Heart left ventricle (tissue), 16 donors: ENCODE results near the gene ARID3A. TPM values are rescaled to one million over a fixed set of nuclear protein-coding genes. Genes with fewer than 3 reads are reported as not detected.

ENCODE experiments used
- ATAC-seq, 4 donors: fragments of 200-7000 bp; cut with Tn5 transposase; one replicate each; pipeline ENCODE4 v1.9.1; 2020 to 2022; ENCODE audit warnings: moderate library complexity in 4 of 4, mild to moderate bottlenecking in 3 of 4, moderate number of reproducible peaks in 1 of 4
- DNase-seq, 5 donors: peaks; one replicate each; pipeline ENCODE4 v3.0.0-alpha.2; 2020
- H3K27ac ChIP-seq, 12 donors: fragments of 200-600 bp; sonication (generic) in 4 of 12; one replicate each; pipeline versions ENCODE4 v1.5.0 to v1.8.0; 2016 to 2022; ENCODE audit warnings: mild to moderate bottlenecking in 2 of 12
- H3K27me3 ChIP-seq, 9 donors: fragments of 200-600 bp; sonication (generic) in 2 of 9; one replicate each; pipeline versions ENCODE4 v1.5.1 to v1.8.0; 2016 to 2022; ENCODE audit warnings: mild to moderate bottlenecking in 3 of 9
- H3K36me3 ChIP-seq, 9 donors: fragments of 200-600 bp; sonication (generic) in 2 of 9; one replicate each; pipeline versions ENCODE4 v1.5.0 to v1.8.0; 2018 to 2022; ENCODE audit warnings: mild to moderate bottlenecking in 2 of 9
- H3K4me1 ChIP-seq, 12 donors: fragments of 200-600 bp; sonication (generic) in 4 of 12; one replicate each; pipeline versions ENCODE4 v1.5.0 to v1.8.0; 2016 to 2022; ENCODE audit warnings: mild to moderate bottlenecking in 3 of 12
- H3K4me3 ChIP-seq, 12 donors: fragments of 200-600 bp; sonication (generic) in 4 of 12; one replicate each; pipeline versions ENCODE4 v1.5.0 to v1.8.0; 2017 to 2022; ENCODE audit warnings: mild to moderate bottlenecking in 9 of 12, moderate library complexity in 4 of 12
- H3K9me3 ChIP-seq, 12 donors: fragments of 200-600 bp; sonication (generic) in 4 of 12; one replicate each; pipeline versions ENCODE4 v1.5.0 to v1.8.0; 2016 to 2022; ENCODE audit warnings: mild to moderate bottlenecking in 1 of 12
- POLR2A ChIP-seq, 2 donors: fragments of 450-650 bp; IDR thresholded peaks; one replicate each; pipeline ENCODE4 v1.6.1; 2017; ENCODE audit warnings: antibody characterized with exemption in 2 of 2, mild to moderate bottlenecking in 2 of 2, moderate library complexity in 2 of 2
- WGBS, 4 donors: extraction: QIAGEN DNeasy Blood & Tissue Kit in 2 of 4; methylation state at CpG; one replicate each; pipeline versions ENCODE4 v1.1.5 to v1.1.7; 2013 to 2018; 5-methylcytosine and 5-hydroxymethylcytosine counted together
- intact Hi-C, 10 donors: fragments of 100-400 bp; cut with DNase I; formaldehyde crosslinking; loops; one replicate each; pipeline versions ENCODE4 v1.11.1 to v1.14.2; 2022
- polyA plus RNA-seq, 2 donors: library from polyadenylated mRNA; stranded (reverse); fragments of 200-250 nt; gene quantifications; one replicate each; pipeline ENCODE4 v1.2.3, GENCODE V29; 2013
- total RNA-seq, 9 donors: library from RNA; depleted of rRNA in 2 of 9; stranded (reverse); fragments of >200 nt in 2 of 9; fragmentation: NEBNext Ultra II Directional in 3 of 9; extraction: Animal tissue kit (Norgen Biotek cat#: 25700) in 3 of 9; gene quantifications; one replicate each; pipeline versions ENCODE4 v1.1.0 to v1.2.4, GENCODE V29; 2016 to 2023
- TF ChIP-seq, protein P1 (sequence below), 12 donors: fragments of 200-600 bp; sonication (generic) in 4 of 12; IDR thresholded peaks; one replicate each; pipeline versions ENCODE4 v1.5.0 to v1.8.0; 2018 to 2022; ENCODE audit warnings: antibody characterized with exemption in 12 of 12, mild to moderate bottlenecking in 5 of 12
- donor health status: ischemic (EF 13 %, LVEDD 7.1; RV severe dilation, severe dysfunction).
- donor health status: healthy with polysubstance abuse.
- donor health status: DM: no; HTN: yes; CAD: no.
- donor health status: DM: no; HTN: no; CAD: no.
- donor health status: ischemic (EF 25% LVEDD 6.9; RV normal size, moderate dysfunction).
- donor health status: ischemic (EF 25% LVEDD 5.7; RV mildly dilated, moderate dysfunction).
- donor health status: healthy.
- donor health status: DM: yes; HTN: yes; CAD: no.
- donor health status: ischemic (EF 35%, LVEDD 5.7; RV mildly dilated, moderate dysfunction).
- donor health status: nonischemic (EF 11% LVEDD 7.7; RV severe dilation, severe dysfunction).
- donor health status: DM: yes; HTN: yes; CAD: no.
- donor health status: PGD.
- donor health status: ischemic (EF 29% LVEDD 5.4; RV normal size, mild dysfunction).
- donor health status: nonischemic (EF 23%, LVEDD 6.1; RV moderate dilation, normal function).

Gene ARID3A
- total and polyA plus RNA-seq, 11 donors: 1.9 to 15.7 (median 5.8) TPM

DNA sequence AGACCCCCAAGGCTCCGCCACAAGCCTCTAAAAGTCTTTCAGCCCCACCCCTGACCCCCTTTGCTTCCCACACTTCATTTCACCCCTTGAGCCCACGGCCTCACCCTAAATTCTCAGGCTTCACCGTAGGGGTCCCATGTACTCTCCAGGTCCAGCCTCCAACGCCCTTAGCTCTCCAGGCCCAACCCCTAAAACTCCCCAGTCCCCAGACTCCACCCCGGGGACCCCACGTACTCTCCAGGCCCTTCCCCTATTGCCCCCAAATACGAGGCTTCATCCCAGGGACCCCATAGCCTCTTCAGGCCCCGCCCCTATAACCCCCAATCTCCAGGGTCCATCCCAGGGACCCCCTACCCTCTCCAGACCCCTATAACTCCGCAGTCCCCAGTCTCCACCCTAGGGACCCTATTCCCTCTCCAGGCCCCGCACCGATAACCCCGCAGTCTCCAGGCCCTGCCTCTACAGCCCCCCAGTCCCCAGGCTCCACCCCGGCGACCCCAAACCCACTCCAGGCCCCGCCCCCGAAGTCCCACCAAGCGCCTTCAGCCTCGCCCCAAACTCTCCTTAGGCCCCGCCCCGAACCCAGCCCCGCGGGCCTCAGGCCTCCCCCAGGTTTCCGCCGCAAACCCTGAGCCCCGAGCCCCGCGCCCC lies 33.5 kb upstream of the ARID3A start:
- H3K4me3 ChIP-seq: peak overlapping the region; percentile 50 to 95 (median 88)
- intact Hi-C loops: loop anchor here in 1 of 10 donors (2.0 kb wide), 1 partner anchor 28 kb away; no protein-coding TSS in a partner anchor
- no peaks in the 10 kb centered on the region for H3K27me3 ChIP-seq
- DNase-seq (no peak), ATAC-seq (peak in 1 of 4 donors; percentile 2)
- H3K36me3 ChIP-seq: peaks cover 0 to 40% (median 20%) of the 10 kb centered on the region in 9 donors
- H3K27ac ChIP-seq: peak overlapping the region; percentile 83 to 98 (median 93)
- no peaks in the 10 kb centered on the region for H3K9me3 ChIP-seq
- no peak for TF ChIP-seq POLR2A (IDR thresholded peaks at IDR 0.05)
- TF ChIP-seq, protein P1, sequence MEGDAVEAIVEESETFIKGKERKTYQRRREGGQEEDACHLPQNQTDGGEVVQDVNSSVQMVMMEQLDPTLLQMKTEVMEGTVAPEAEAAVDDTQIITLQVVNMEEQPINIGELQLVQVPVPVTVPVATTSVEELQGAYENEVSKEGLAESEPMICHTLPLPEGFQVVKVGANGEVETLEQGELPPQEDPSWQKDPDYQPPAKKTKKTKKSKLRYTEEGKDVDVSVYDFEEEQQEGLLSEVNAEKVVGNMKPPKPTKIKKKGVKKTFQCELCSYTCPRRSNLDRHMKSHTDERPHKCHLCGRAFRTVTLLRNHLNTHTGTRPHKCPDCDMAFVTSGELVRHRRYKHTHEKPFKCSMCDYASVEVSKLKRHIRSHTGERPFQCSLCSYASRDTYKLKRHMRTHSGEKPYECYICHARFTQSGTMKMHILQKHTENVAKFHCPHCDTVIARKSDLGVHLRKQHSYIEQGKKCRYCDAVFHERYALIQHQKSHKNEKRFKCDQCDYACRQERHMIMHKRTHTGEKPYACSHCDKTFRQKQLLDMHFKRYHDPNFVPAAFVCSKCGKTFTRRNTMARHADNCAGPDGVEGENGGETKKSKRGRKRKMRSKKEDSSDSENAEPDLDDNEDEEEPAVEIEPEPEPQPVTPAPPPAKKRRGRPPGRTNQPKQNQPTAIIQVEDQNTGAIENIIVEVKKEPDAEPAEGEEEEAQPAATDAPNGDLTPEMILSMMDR (IDR thresholded peaks at IDR 0.05): no peak
- 5 to 6% (median 5%) methylated on average over 21 to 27 of the region's 27 CpGs for WGBS, 4 donors
- H3K4me1 ChIP-seq: peaks cover 0 to 16% (median 6%) of the 10 kb centered on the region in 12 donors

DNA sequence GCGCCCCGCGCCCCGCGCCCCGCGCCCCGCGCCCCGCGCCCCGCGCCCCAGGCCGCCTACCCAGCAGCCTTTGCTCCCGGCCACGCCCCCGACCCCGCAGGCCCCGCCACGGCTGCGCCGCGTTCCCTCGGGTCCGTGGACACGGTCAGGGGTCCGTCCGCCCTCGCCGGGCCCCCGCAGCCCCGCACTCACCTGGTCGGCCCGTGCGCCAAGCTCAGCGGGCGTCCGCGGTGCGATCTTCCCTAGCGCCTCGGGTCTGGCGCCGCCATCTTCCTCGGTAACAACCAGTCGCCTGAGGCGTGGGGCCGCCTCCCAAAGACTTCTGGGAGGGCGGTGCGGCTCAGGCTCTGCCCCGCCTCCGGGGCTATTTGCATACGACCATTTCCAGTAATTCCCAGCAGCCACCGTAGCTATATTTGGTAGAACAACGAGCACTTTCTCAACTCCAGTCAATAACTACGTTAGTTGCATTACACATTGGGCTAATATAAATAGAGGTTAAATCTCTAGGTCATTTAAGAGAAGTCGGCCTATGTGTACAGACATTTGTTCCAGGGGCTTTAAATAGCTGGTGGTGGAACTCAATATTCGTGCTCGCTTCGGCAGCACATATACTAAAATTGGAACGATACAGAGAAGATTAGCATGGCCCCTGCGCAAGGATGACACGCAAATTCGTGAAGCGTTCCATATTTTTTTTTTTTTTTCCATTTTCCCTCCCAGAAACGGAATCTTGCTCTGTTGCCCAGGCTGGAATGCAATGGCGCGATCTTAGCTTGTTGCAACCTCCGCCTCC lies 32.7 kb upstream of the ARID3A start, which contains the start of the genes MED16 and RNU6-9:
Gene MED16 (minus strand): TSS at position 294 of the 796 bp plus-strand sequence. CDS start 2,056 bp downstream, outside the sequence.
Gene RNU6-9 (plus strand): TSS at position 591 of the 796 bp plus-strand sequence.
- H3K4me1 ChIP-seq: peaks cover 0 to 16% (median 6%) of the 10 kb centered on the region in 12 donors
- DNase-seq (peak; percentile 91 to 95 (median 93)), ATAC-seq (peak; percentile 95 to 99 (median 97))
- 1% methylated on average over 37 to 69 of the region's 69 CpGs for WGBS, 4 donors
- H3K36me3 ChIP-seq: peaks cover 0 to 38% (median 18%) of the 10 kb centered on the region in 9 donors
- H3K27ac ChIP-seq: peak within 1 kb of the TSS; percentile 83 to 98 (median 93)
- intact Hi-C loops: loop anchor here in 1 of 10 donors (2.0 kb wide), 1 partner anchor 28 kb away; no protein-coding TSS in a partner anchor
- TF ChIP-seq, protein P1 (IDR thresholded peaks at IDR 0.05): no peak
- peak in 1 of 2 donors; percentile 70 for TF ChIP-seq POLR2A (IDR thresholded peaks at IDR 0.05)
- H3K4me3 ChIP-seq: peak within 1 kb of the TSS; percentile 50 to 95 (median 88)
- no peaks in the 10 kb centered on the region for H3K27me3 ChIP-seq
- H3K9me3 ChIP-seq: no peaks in the 10 kb centered on the region

DNA sequence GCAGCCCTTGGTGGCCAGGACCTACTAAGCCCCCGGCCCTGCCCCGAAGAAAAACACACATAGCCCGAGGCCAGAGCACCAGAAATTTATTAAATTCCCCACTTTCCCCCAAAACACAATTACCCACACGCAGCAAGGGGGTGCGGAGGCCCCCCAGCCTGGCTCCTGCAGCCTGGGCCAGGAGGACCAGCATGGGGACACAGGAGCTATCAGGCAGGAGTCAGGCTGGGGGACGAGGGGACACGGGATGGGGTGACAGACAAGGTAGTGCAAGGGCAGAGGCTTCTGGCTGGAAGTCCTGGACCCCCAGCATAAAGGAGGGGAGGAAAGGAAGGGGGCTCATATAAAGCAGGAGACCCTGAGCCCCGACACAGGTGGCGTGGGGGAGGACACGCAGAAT lies 29.4 kb upstream of the ARID3A start:
- Histone ChIP-seq H3K27me3 (no peaks in the 10 kb centered on the region), H3K9me3 (no peaks in the 10 kb centered on the region), H3K27ac (no peak overlapping the region), H3K4me1 (peaks cover 0 to 16% (median 5%) of the 10 kb centered on the region in 12 donors), H3K4me3 (no peak overlapping the region), H3K36me3 (peaks cover 0 to 29% (median 13%) of the 10 kb centered on the region in 9 donors)
- no peak for DNase-seq
- no peak for TF ChIP-seq POLR2A (IDR thresholded peaks at IDR 0.05)
- TF ChIP-seq, protein P1 (IDR thresholded peaks at IDR 0.05): no peak
- ATAC-seq: no peak
- WGBS, 4 donors: 83 to 98% (median 97%) methylated on average over 8 to 10 of the region's 10 CpGs
- intact Hi-C loops: no loop called here

DNA sequence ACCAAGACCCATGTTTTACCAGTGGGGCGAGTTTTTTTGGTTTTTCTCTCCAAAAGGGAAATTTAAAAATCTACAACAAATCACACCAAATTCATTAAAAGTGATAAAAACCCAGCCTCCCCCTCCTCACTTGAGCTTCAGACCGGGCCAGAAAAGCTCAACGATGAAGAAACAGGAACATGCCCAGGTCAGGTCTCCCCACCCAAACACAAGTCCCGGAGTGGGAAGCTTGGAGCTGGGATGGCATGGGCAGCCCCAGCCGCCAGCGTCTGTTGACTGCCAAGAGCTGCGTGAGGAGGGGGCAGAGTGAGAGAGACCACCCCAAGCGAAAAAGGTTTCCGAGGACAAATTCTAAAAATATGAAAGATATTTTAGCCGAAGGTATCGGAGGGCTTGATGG lies 28.8 kb upstream of the ARID3A start:
- Histone ChIP-seq H3K9me3 (no peaks in the 10 kb centered on the region), H3K36me3 (peaks cover 0 to 35% (median 14%) of the 10 kb centered on the region in 9 donors), H3K27ac (no peak overlapping the region), H3K27me3 (no peaks in the 10 kb centered on the region), H3K4me3 (no peak overlapping the region), H3K4me1 (peaks cover 0 to 11% (median 4%) of the 10 kb centered on the region in 12 donors)
- intact Hi-C loops: no loop called here
- DNase-seq: no peak
- TF ChIP-seq, protein P1 (IDR thresholded peaks at IDR 0.05): no peak
- no peak for TF ChIP-seq POLR2A (IDR thresholded peaks at IDR 0.05)
- ATAC-seq: no peak
- 91 to 94% (median 93%) methylated on average over 11 of the region's 11 CpGs for WGBS, 4 donors
